SK-N-SH (cell line): Measurements from ENCODE around the gene GLUD1. TPM values are rescaled to one million over a fixed set of nuclear protein-coding genes. Genes with fewer than 3 reads are reported as not detected.

ENCODE experiments used
- CTCF ChIA-PET: fragments of 300-600, 350-600 bp; formaldehyde crosslinking; extraction: SDS; loops from one replicate; lab custom pipeline; 2021; lab: Yijun Ruan, JAX
- POLR2A ChIA-PET: fragments of 350-600 bp; sonication (Branson Sonifier 250); formaldehyde crosslinking; extraction: SDS; loops from one replicate; lab custom pipeline; 2020; ENCODE audit warnings: antibody characterized with exemption, inconsistent platforms; lab: Yijun Ruan, JAX
- DNase-seq: peaks from one replicate; pipeline ENCODE4 v3.0.0; 2012
- H2AFZ ChIP-seq: fragments of 200-600 bp; sonication (generic); 2 replicates; pipeline ENCODE4 v1.8.1; 2016; ENCODE audit warnings: antibody characterized with exemption, mild to moderate bottlenecking, low read depth
- H3F3A ChIP-seq: fragments of 200-600 bp; sonication (generic); replicated peaks from 2 replicates; pipeline ENCODE3; 2016; ENCODE audit warnings: antibody characterized with exemption, mild to moderate bottlenecking; ENCODE audit not compliant: insufficient read depth
- H3K27ac ChIP-seq, 2 experiments: fragments of 200-500 bp in 1 of 2; fragments of 200-600 bp in 1 of 2; sonication (Bioruptor generic) in 1 of 2; sonication (generic), shearing (Covaris generic) in 1 of 2; 2 replicates each; pipeline versions ENCODE4 v1.5.1 to v1.6.1; 2014 to 2016; ENCODE audit warnings: low read depth in 2 of 2, inconsistent platforms in 1 of 2, low read length in 1 of 2, mild to moderate bottlenecking in 1 of 2, mixed read lengths in 1 of 2
- H3K27me3 ChIP-seq: fragments of 200-600 bp; sonication (generic), shearing (Covaris generic); 2 replicates; pipeline ENCODE4 v1.6.1; 2016; ENCODE audit warnings: mixed run types; ENCODE audit not compliant: insufficient read depth
- H3K36me3 ChIP-seq, 2 experiments: fragments of 200-500 bp in 1 of 2; fragments of 200-600 bp in 1 of 2; sonication (Bioruptor generic) in 1 of 2; sonication (generic) in 1 of 2; replicated peaks in 1 of 2; 2 replicates each; pipeline versions ENCODE3 to v1.5.1; 2014 to 2016; ENCODE audit warnings: low read length in 1 of 2, mild to moderate bottlenecking in 1 of 2; ENCODE audit not compliant: insufficient read depth in 2 of 2, control insufficient read depth in 1 of 2
- H3K4me1 ChIP-seq, 2 experiments: fragments of 200-500 bp in 1 of 2; fragments of 200-600 bp in 1 of 2; sonication (Bioruptor generic) in 1 of 2; sonication (generic), shearing (Covaris generic) in 1 of 2; 2 replicates each; pipeline versions ENCODE4 v1.5.1 to v1.6.1; 2014 to 2016; ENCODE audit warnings: low read depth in 1 of 2, low read length in 1 of 2, mixed run types in 1 of 2; ENCODE audit not compliant: insufficient read depth in 2 of 2, control insufficient read depth in 1 of 2
- H3K4me2 ChIP-seq: fragments of 200-600 bp; sonication (generic), shearing (Covaris generic); 2 replicates; pipeline ENCODE4 v1.6.1; 2017; ENCODE audit warnings: mixed run types
- H3K4me3 ChIP-seq, 2 experiments: fragments of 200-500 bp in 1 of 2; fragments of 200-600 bp in 1 of 2; sonication (Bioruptor generic) in 1 of 2; sonication (generic), shearing (Covaris generic) in 1 of 2; 2 replicates each; pipeline versions ENCODE4 v1.5.1 to v1.8.1; 2014 to 2016; ENCODE audit warnings: low read depth in 2 of 2, inconsistent platforms in 1 of 2, low read length in 1 of 2, mild to moderate bottlenecking in 1 of 2, mixed read lengths in 1 of 2, moderate library complexity in 1 of 2
- H3K79me2 ChIP-seq: fragments of 200-600 bp; sonication (generic); 2 replicates; pipeline ENCODE4 v1.8.1; 2017; ENCODE audit warnings: mild to moderate bottlenecking; ENCODE audit not compliant: insufficient read depth
- H3K9ac ChIP-seq: fragments of 200-600 bp; sonication (generic); 2 replicates; pipeline ENCODE4 v1.6.1; 2017; ENCODE audit warnings: mixed run types
- H3K9me2 ChIP-seq: fragments of 200-600 bp; sonication (generic); 2 replicates; pipeline ENCODE4 v1.6.1; 2017; ENCODE audit warnings: mixed run types
- H3K9me3 ChIP-seq: fragments of 200-600 bp; sonication (generic); 2 replicates; pipeline ENCODE4 v1.6.1; 2017; ENCODE audit warnings: mixed run types, mild to moderate bottlenecking, moderate library complexity
- H4K20me1 ChIP-seq: fragments of 200-600 bp; sonication (generic); 2 replicates; pipeline ENCODE4 v1.6.1; 2017; ENCODE audit warnings: mild to moderate bottlenecking, mixed run types; ENCODE audit not compliant: insufficient read depth
- CHD2 ChIP-seq: fragments of 150-350 bp; IDR thresholded peaks from 2 replicates; pipeline ENCODE4 v1.6.1; 2018; ENCODE audit warnings: low read length; ENCODE audit not compliant: partially characterized antibody
- ELF1 ChIP-seq: IDR thresholded peaks from 2 replicates; pipeline ENCODE4 v1.4.0; 2012
- EP300 ChIP-seq, 2 experiments: IDR thresholded peaks; 2 replicates each; pipeline versions ENCODE4 v1.4.0 to v1.6.1; 2012; ENCODE audit warnings: borderline replicate concordance in 1 of 2, low read depth in 1 of 2, low read length in 1 of 2
- EZH2phosphoT487 ChIP-seq: fragments of 200-600 bp; sonication (generic); IDR thresholded peaks from 2 replicates; pipeline ENCODE4 v1.6.1; 2017; ENCODE audit warnings: low read depth, mixed run types, mild to moderate bottlenecking, antibody characterized with exemption, moderate library complexity, borderline replicate concordance
- FOXJ3 ChIP-seq: sonication (generic); formaldehyde crosslinking; IDR thresholded peaks from 2 replicates; pipeline ENCODE4 v1.5.1; 2020; ENCODE audit warnings: mild to moderate bottlenecking, missing genetic modification reagents
- FOXM1 ChIP-seq: IDR thresholded peaks from 2 replicates; pipeline ENCODE4 v1.4.0; 2012; ENCODE audit warnings: low read depth, mild to moderate bottlenecking
- GATA2 ChIP-seq: sonication (generic); formaldehyde crosslinking; IDR thresholded peaks from 2 replicates; pipeline ENCODE4 v1.5.0; 2020; ENCODE audit warnings: mild to moderate bottlenecking, missing genetic modification reagents
- JUND ChIP-seq: IDR thresholded peaks from 2 replicates; pipeline ENCODE4 v1.4.0; 2012
- MEF2A ChIP-seq: IDR thresholded peaks from 2 replicates; pipeline ENCODE4 v1.4.0; 2012; ENCODE audit warnings: low read depth, borderline replicate concordance
- MXI1 ChIP-seq: IDR thresholded peaks from 2 replicates; pipeline ENCODE4 v1.6.1; 2012; ENCODE audit warnings: mild to moderate bottlenecking, low read depth, low read length, improper control_type of control experiment
- NFIC ChIP-seq: IDR thresholded peaks from 2 replicates; pipeline ENCODE4 v1.4.0; 2012; ENCODE audit warnings: borderline replicate concordance
- POLR2AphosphoS5 ChIP-seq: IDR thresholded peaks from 2 replicates; pipeline ENCODE4 v1.6.1; 2012; ENCODE audit warnings: low read depth, low read length
- RCOR1 ChIP-seq: fragments of 150-350 bp; IDR thresholded peaks from 2 replicates; pipeline ENCODE4 v1.6.1; 2017; ENCODE audit warnings: antibody characterized with exemption, low read length
- SIN3A ChIP-seq: IDR thresholded peaks from 2 replicates; pipeline ENCODE4 v1.6.1; 2012; ENCODE audit warnings: low read depth, mild to moderate bottlenecking, low read length, moderate library complexity, borderline replicate concordance
- SMC3 ChIP-seq: IDR thresholded peaks from 2 replicates; pipeline ENCODE4 v1.6.1; 2012; ENCODE audit warnings: low read depth, low read length, improper control_type of control experiment
- YY1 ChIP-seq: IDR thresholded peaks from 2 replicates; pipeline ENCODE4 v1.4.0; 2012; ENCODE audit warnings: low read depth, mild to moderate bottlenecking
- WGBS: methylation state at CpG from one replicate; pipeline ENCODE4 v1.1.6; 2017; ENCODE audit warnings: low lambda C conversion rate; 5-methylcytosine and 5-hydroxymethylcytosine counted together
- polyA plus RNA-seq, 3 experiments: library from polyadenylated mRNA; depleted of rRNA; stranded (reverse); fragments of >200 nt; gene quantifications; 2 replicates each; pipeline ENCODE4 v1.2.3, GENCODE V29; 2012
- TF ChIP-seq, protein P1 (sequence below): fragments of 200-600 bp; sonication (generic); IDR thresholded peaks from 2 replicates; pipeline ENCODE4 v1.6.1; 2017; ENCODE audit warnings: antibody characterized with exemption, mild to moderate bottlenecking, moderate library complexity
- TF ChIP-seq, protein P2 (sequence below): IDR thresholded peaks from 2 replicates; pipeline ENCODE4; 2012
- TF ChIP-seq, protein P3 (sequence below): IDR thresholded peaks from 2 replicates; pipeline ENCODE4 v1.6.1; 2012; ENCODE audit warnings: mild to moderate bottlenecking, low read depth, low read length, moderate library complexity

Gene GLUD1
- polyA plus RNA-seq, 1 of the 3 experiments (the other 2 are of a cell fraction): 43.3 TPM

GRCh38 chr10:87053111-87053510 is 41.5 kb downstream of the GLUD1 start:
- Histone ChIP-seq H3K4me2 (no peak overlapping the region), H3K36me3 (peaks cover 20 to 58% of the 10 kb centered on the region in 2 experiments), H3K9me3 (no peaks in the 10 kb centered on the region)
- POLR2A ChIA-PET: no interaction called here
- 88% methylated on average over 3 of the region's 3 CpGs for WGBS
- TF ChIP-seq GATA2 (CRISPR knock-in tag) (0 out of 2 replicates have a peak, but pooled peaks have one; percentile 38), POLR2AphosphoS5 (no peak), RCOR1 (no peak), CHD2 (peak; percentile 32), ELF1 (no peak), JUND (no peak), SIN3A (no peak), YY1 (no peak), MXI1 (0 out of 2 replicates have a peak, but pooled peaks have one; percentile 49), SMC3 (no peak), FOXJ3 (CRISPR knock-in tag) (no peak), FOXM1 (no peak), MEF2A (no peak), NFIC (no peak), EP300 (IDR thresholded peaks at IDR 0.05; ENCODE audit: borderline replicate concordance in 1 of 2, low read depth in 1 of 2, low read length in 1 of 2) (peak in 1 of 2 experiments; percentile 57; a peak in 2 of 4 replicates)
- TF ChIP-seq, protein P1, sequence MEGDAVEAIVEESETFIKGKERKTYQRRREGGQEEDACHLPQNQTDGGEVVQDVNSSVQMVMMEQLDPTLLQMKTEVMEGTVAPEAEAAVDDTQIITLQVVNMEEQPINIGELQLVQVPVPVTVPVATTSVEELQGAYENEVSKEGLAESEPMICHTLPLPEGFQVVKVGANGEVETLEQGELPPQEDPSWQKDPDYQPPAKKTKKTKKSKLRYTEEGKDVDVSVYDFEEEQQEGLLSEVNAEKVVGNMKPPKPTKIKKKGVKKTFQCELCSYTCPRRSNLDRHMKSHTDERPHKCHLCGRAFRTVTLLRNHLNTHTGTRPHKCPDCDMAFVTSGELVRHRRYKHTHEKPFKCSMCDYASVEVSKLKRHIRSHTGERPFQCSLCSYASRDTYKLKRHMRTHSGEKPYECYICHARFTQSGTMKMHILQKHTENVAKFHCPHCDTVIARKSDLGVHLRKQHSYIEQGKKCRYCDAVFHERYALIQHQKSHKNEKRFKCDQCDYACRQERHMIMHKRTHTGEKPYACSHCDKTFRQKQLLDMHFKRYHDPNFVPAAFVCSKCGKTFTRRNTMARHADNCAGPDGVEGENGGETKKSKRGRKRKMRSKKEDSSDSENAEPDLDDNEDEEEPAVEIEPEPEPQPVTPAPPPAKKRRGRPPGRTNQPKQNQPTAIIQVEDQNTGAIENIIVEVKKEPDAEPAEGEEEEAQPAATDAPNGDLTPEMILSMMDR: no peak
- TF ChIP-seq, protein P2, sequence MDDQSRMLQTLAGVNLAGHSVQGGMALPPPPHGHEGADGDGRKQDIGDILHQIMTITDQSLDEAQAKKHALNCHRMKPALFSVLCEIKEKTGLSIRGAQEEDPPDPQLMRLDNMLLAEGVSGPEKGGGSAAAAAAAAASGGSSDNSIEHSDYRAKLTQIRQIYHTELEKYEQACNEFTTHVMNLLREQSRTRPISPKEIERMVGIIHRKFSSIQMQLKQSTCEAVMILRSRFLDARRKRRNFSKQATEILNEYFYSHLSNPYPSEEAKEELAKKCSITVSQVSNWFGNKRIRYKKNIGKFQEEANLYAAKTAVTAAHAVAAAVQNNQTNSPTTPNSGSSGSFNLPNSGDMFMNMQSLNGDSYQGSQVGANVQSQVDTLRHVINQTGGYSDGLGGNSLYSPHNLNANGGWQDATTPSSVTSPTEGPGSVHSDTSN: no peak
- TF ChIP-seq, all 33 proteins: peak for 4
- CTCF ChIA-PET: interaction anchor here (0.9 to 2.1 kb wide), 3 partner anchors 11 to 114 kb away, joined by 3 to 5 read pairs (median 5); no protein-coding TSS in a partner anchor
- H3F3A ChIP-seq: peaks cover 7% of the 10 kb centered on the region
- no peak overlapping the region for H3K4me3 ChIP-seq
- no peaks in the 10 kb centered on the region for H4K20me1 ChIP-seq
- H3K79me2 ChIP-seq: no peaks in the 10 kb centered on the region
- peak overlapping the region in 1 of 2 experiments; percentile 76; a peak in 2 of 4 replicates for H3K27ac ChIP-seq
- H3K9me2 ChIP-seq: no peaks in the 10 kb centered on the region
- H3K9ac ChIP-seq: no peak overlapping the region
- H3K27me3 ChIP-seq: no peaks in the 10 kb centered on the region
- peak; percentile 59 for DNase-seq
- H3K4me1 ChIP-seq: peaks cover 6 to 8% of the 10 kb centered on the region in 2 experiments; a peak in 3 of 4 replicates
- no peak overlapping the region for H2AFZ ChIP-seq

GRCh38 chr10:87045434-87045938 is 49.2 kb downstream of the GLUD1 start:
- ChIA-PET POLR2A (no interaction called here), CTCF (interaction anchor here (0.6 to 0.7 kb wide), 2 partner anchors 106 to 143 kb away, joined by 3 read pairs; no protein-coding TSS in a partner anchor)
- H2AFZ ChIP-seq: no peak overlapping the region
- H3K4me2 ChIP-seq: no peak overlapping the region
- H3K9ac ChIP-seq: no peak overlapping the region
- no peaks in the 10 kb centered on the region for H3F3A ChIP-seq
- H3K9me3 ChIP-seq: no peaks in the 10 kb centered on the region
- H3K27me3 ChIP-seq: no peaks in the 10 kb centered on the region
- WGBS: 94% methylated on average over 6 of the region's 6 CpGs
- no peaks in the 10 kb centered on the region for H3K9me2 ChIP-seq
- H3K36me3 ChIP-seq: peaks cover 0 to 28% of the 10 kb centered on the region in 2 experiments
- DNase-seq: no peak
- H3K4me3 ChIP-seq: no peak overlapping the region
- no peaks in the 10 kb centered on the region for H3K79me2 ChIP-seq
- H4K20me1 ChIP-seq: no peaks in the 10 kb centered on the region
- H3K27ac ChIP-seq: no peak overlapping the region
- H3K4me1 ChIP-seq: no peaks in the 10 kb centered on the region
- no peak for TF ChIP-seq SMC3
- TF ChIP-seq, protein P3, sequence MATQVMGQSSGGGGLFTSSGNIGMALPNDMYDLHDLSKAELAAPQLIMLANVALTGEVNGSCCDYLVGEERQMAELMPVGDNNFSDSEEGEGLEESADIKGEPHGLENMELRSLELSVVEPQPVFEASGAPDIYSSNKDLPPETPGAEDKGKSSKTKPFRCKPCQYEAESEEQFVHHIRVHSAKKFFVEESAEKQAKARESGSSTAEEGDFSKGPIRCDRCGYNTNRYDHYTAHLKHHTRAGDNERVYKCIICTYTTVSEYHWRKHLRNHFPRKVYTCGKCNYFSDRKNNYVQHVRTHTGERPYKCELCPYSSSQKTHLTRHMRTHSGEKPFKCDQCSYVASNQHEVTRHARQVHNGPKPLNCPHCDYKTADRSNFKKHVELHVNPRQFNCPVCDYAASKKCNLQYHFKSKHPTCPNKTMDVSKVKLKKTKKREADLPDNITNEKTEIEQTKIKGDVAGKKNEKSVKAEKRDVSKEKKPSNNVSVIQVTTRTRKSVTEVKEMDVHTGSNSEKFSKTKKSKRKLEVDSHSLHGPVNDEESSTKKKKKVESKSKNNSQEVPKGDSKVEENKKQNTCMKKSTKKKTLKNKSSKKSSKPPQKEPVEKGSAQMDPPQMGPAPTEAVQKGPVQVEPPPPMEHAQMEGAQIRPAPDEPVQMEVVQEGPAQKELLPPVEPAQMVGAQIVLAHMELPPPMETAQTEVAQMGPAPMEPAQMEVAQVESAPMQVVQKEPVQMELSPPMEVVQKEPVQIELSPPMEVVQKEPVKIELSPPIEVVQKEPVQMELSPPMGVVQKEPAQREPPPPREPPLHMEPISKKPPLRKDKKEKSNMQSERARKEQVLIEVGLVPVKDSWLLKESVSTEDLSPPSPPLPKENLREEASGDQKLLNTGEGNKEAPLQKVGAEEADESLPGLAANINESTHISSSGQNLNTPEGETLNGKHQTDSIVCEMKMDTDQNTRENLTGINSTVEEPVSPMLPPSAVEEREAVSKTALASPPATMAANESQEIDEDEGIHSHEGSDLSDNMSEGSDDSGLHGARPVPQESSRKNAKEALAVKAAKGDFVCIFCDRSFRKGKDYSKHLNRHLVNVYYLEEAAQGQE: no peak
- TF ChIP-seq, protein P1: no peak
- TF ChIP-seq EZH2phosphoT487: no peak
